ENCODE measurements around the gene TBC1D22B. TPM values are rescaled to one million over a fixed set of nuclear protein-coding genes. Genes with fewer than 3 reads are reported as not detected.

The TBC1D22B gene
- total and polyA plus RNA-seq, 2 of the 13 experiments (the other 11 are each of a cell fraction or from before 2014, with no cell fraction given) = 9.7 to 12.9 TPM

DNA sequence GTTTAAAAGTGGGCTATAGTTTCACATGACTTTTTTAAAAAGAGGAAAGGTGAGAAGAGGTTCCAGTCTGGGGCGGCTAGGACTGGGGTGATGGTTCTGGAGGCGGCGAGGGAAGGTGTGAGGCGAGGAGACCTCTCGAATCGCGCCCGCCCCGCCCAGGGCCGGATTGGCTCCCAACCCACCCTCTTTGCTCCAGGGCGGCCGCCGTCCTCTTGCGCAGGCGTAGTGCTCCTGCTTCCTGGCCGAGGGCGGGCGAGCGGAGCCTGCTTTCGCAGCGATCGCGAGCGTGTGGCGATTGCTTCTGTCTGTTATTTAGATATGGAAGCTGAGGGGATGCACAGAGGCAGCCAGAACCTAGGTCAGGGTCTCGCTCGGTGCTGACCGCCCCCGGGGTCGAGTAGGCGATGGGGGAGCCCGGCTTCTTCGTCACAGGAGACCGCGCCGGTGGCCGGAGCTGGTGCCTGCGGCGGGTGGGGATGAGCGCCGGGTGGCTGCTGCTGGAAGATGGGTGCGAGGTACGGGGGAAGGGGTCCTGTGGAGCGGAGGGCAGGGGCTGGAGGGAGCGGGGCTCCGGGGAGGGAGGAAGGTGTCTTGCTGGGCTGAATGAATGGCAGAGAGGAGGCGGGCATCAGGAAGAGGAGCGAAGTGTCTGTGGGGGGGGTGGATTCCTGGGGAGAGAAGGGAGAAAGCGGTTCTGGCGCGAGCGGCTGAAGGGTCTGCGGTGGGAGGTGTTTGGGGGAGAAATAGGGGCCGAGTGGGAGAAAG is 96.4 kb downstream of the TBC1D22B start, which contains the start of gene RNF8 (continued):
- TF ChIP-seq, protein P1, sequence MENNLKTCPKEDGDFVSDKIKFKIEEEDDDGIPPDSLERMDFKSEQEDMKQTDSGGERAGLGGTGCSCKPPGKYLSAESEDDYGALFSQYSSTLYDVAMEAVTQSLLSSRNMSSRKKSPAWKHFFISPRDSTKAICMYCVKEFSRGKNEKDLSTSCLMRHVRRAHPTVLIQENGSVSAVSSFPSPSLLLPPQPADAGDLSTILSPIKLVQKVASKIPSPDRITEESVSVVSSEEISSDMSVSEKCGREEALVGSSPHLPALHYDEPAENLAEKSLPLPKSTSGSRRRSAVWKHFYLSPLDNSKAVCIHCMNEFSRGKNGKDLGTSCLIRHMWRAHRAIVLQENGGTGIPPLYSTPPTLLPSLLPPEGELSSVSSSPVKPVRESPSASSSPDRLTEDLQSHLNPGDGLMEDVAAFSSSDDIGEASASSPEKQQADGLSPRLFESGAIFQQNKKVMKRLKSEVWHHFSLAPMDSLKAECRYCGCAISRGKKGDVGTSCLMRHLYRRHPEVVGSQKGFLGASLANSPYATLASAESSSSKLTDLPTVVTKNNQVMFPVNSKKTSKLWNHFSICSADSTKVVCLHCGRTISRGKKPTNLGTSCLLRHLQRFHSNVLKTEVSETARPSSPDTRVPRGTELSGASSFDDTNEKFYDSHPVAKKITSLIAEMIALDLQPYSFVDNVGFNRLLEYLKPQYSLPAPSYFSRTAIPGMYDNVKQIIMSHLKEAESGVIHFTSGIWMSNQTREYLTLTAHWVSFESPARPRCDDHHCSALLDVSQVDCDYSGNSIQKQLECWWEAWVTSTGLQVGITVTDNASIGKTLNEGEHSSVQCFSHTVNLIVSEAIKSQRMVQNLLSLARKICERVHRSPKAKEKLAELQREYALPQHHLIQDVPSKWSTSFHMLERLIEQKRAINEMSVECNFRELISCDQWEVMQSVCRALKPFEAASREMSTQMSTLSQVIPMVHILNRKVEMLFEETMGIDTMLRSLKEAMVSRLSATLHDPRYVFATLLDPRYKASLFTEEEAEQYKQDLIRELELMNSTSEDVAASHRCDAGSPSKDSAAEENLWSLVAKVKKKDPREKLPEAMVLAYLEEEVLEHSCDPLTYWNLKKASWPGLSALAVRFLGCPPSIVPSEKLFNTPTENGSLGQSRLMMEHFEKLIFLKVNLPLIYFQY (CRISPR knock-in tag; IDR thresholded peaks at IDR 0.05; ENCODE audit: borderline replicate concordance) = no peak
- TF ChIP-seq TSC22D2 (CRISPR knock-in tag; IDR thresholded peaks at IDR 0.05; ENCODE audit: borderline replicate concordance) (0 out of 2 replicates have a peak, but pooled peaks have one; percentile 25), PTBP1 (IDR thresholded peaks at IDR 0.05; ENCODE audit: low read depth, low read length, poor library complexity, severe bottlenecking) (no peak), BRD4 (CRISPR knock-in tag; IDR thresholded peaks at IDR 0.05) (peak; percentile 73; the same call in 1 of the 2 replicates), ISL2 (CRISPR knock-in tag; IDR thresholded peaks at IDR 0.05) (peak; percentile 41; the same call in 1 of the 2 replicates), ZNF652 (CRISPR knock-in tag; IDR thresholded peaks at IDR 0.05; ENCODE audit: borderline replicate concordance, low read depth) (no peak), NCOA2 (CRISPR knock-in tag; IDR thresholded peaks at IDR 0.05) (0 out of 2 replicates have a peak, but pooled peaks have one; percentile 8), ZNF574 (CRISPR knock-in tag; IDR thresholded peaks at IDR 0.05) (peak; percentile 51), ZNF446 (CRISPR knock-in tag; IDR thresholded peaks at IDR 0.05) (no peak), WIZ (CRISPR knock-in tag; IDR thresholded peaks at IDR 0.05) (no peak), CREB3 (CRISPR knock-in tag; IDR thresholded peaks at IDR 0.05) (0 out of 2 replicates have a peak, but pooled peaks have one; percentile 45), EEA1 (CRISPR knock-in tag; IDR thresholded peaks at IDR 0.05; ENCODE audit: borderline replicate concordance) (0 out of 2 replicates have a peak, but pooled peaks have one; percentile 65), KDM5A (IDR thresholded peaks at IDR 0.05; ENCODE audit: borderline replicate concordance, low read length) (peak; percentile 82), RFXAP (CRISPR knock-in tag; IDR thresholded peaks at IDR 0.05; ENCODE audit: borderline replicate concordance) (peak; percentile 90), ZNF143 (CRISPR knock-in tag; IDR thresholded peaks at IDR 0.05) (peak; percentile 55; the same call in 1 of the 2 replicates)
- TF ChIP-seq, protein P2, sequence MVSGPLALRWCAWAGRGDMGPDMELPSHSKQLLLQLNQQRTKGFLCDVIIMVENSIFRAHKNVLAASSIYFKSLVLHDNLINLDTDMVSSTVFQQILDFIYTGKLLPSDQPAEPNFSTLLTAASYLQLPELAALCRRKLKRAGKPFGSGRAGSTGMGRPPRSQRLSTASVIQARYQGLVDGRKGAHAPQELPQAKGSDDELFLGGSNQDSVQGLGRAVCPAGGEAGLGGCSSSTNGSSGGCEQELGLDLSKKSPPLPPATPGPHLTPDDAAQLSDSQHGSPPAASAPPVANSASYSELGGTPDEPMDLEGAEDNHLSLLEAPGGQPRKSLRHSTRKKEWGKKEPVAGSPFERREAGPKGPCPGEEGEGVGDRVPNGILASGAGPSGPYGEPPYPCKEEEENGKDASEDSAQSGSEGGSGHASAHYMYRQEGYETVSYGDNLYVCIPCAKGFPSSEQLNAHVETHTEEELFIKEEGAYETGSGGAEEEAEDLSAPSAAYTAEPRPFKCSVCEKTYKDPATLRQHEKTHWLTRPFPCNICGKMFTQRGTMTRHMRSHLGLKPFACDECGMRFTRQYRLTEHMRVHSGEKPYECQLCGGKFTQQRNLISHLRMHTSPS (CRISPR knock-in tag; IDR thresholded peaks at IDR 0.05; ENCODE audit: low read depth) = no peak

All from HepG2 (cell line).